H1 (cell line): Measurements from ENCODE around the gene CCR9. TPM values are rescaled to one million over a fixed set of nuclear protein-coding genes. Genes with fewer than 3 reads are reported as not detected.

Experiments
- CTCF ChIA-PET: fragments of 300-600 bp; sonication (Branson Sonifier 250); formaldehyde crosslinking; loops from one replicate; lab custom pipeline; 2021; ENCODE audit not compliant: partially characterized antibody; lab: Charles Lee
- POLR2A ChIA-PET: fragments of 300-600 bp; sonication (Branson Sonifier 250); formaldehyde crosslinking; loops from one replicate; lab custom pipeline; 2021; ENCODE audit warnings: inconsistent platforms; ENCODE audit not compliant: partially characterized antibody; lab: Charles Lee
- DNase-seq, 2 experiments: peaks; one replicate each; pipeline versions ENCODE4 v3.0.0 to v3.0.0-alpha.2; 2010 to 2022; ENCODE audit warnings: low spot score in 2 of 2, low read depth in 1 of 2, mixed read lengths in 1 of 2
- FAIRE-seq: peaks from 2 replicates; lab custom pipeline; 2011; peaks lifted over from hg19 to GRCh38; lab: Jason Lieb, UNC
- H2AFZ ChIP-seq: 2 replicates; pipeline ENCODE4 v1.8.1; 2012; ENCODE audit warnings: low read length, inconsistent platforms
- H2AK5ac ChIP-seq: 2 replicates; pipeline ENCODE4 v1.6.1; 2013; ENCODE audit warnings: low read depth, low read length
- H2BK120ac ChIP-seq: replicated peaks from 2 replicates; pipeline ENCODE3; 2013; ENCODE audit warnings: low read depth, low read length, inconsistent platforms
- H2BK12ac ChIP-seq: 2 replicates; pipeline ENCODE4 v1.6.1; 2013; ENCODE audit warnings: low read depth, low read length
- H2BK15ac ChIP-seq: 2 replicates; pipeline ENCODE4 v1.6.1; 2013; ENCODE audit warnings: low read length
- H2BK20ac ChIP-seq: 2 replicates; pipeline ENCODE4 v1.6.1; 2013; ENCODE audit warnings: low read length
- H2BK5ac ChIP-seq: 2 replicates; pipeline ENCODE4 v1.6.1; 2013; ENCODE audit warnings: low read depth, low read length
- H3K14ac ChIP-seq: 2 replicates; pipeline ENCODE4 v1.6.1; 2013; ENCODE audit warnings: inconsistent platforms; ENCODE audit not compliant: insufficient read length
- H3K18ac ChIP-seq: 2 replicates; pipeline ENCODE4 v1.6.1; 2013; ENCODE audit warnings: low read length; ENCODE audit errors: extremely low read depth
- H3K23ac ChIP-seq: 2 replicates; pipeline ENCODE4 v1.6.1; 2013; ENCODE audit warnings: inconsistent platforms; ENCODE audit not compliant: insufficient read length
- H3K23me2 ChIP-seq: 2 replicates; pipeline ENCODE4 v1.6.1; 2013; ENCODE audit warnings: low read depth, low read length
- H3K27ac ChIP-seq: 2 replicates; pipeline ENCODE4 v1.6.1; 2011; ENCODE audit warnings: low read depth, low read length, inconsistent platforms
- H3K27me3 ChIP-seq, 4 experiments: replicated peaks in 1 of 4; 1 replicate in 1 of 4; 2 replicates in 3 of 4; pipeline versions ENCODE4 v1.6.1 to v1.8.1; 2011 to 2013; ENCODE audit warnings: low read length in 3 of 4, mild to moderate bottlenecking in 3 of 4, inconsistent platforms in 2 of 4, mixed read lengths in 2 of 4, moderate library complexity in 1 of 4; ENCODE audit not compliant: control insufficient read depth in 3 of 4, insufficient read depth in 3 of 4; ENCODE audit errors: extremely low read depth in 1 of 4
- H3K36me3 ChIP-seq, 4 experiments: 2 replicates each; pipeline versions ENCODE4 v1.6.1 to v1.8.1; 2011 to 2013; ENCODE audit warnings: mild to moderate bottlenecking in 4 of 4, low read length in 3 of 4, moderate library complexity in 2 of 4, control low read depth in 1 of 4, inconsistent platforms in 1 of 4; ENCODE audit not compliant: insufficient read depth in 4 of 4, control insufficient read depth in 2 of 4
- H3K4ac ChIP-seq: replicated peaks from 2 replicates; pipeline ENCODE3; 2013; ENCODE audit warnings: low read length, low read depth, mixed read lengths, inconsistent platforms; ENCODE audit not compliant: insufficient read length
- H3K4me1 ChIP-seq, 4 experiments: replicated peaks in 1 of 4; 1 replicate in 1 of 4; 2 replicates in 3 of 4; pipeline versions ENCODE4 v1.6.1 to v1.8.1; 2011 to 2013; ENCODE audit warnings: low read length in 3 of 4, inconsistent platforms in 2 of 4, mixed read lengths in 1 of 4; ENCODE audit not compliant: insufficient read depth in 4 of 4, control insufficient read depth in 3 of 4
- H3K4me2 ChIP-seq, 2 experiments: 2 replicates each; pipeline versions ENCODE4 v1.6.1 to v1.8.1; 2011 to 2013; ENCODE audit warnings: low read depth in 2 of 2, low read length in 2 of 2, control low read depth in 1 of 2, inconsistent platforms in 1 of 2, mild to moderate bottlenecking in 1 of 2; ENCODE audit not compliant: insufficient read depth in 1 of 2
- H3K4me3 ChIP-seq, 4 experiments: fragments of 200-600, 300-600 bp in 1 of 4; sonication (generic), shearing (Covaris generic), sonication (Bioruptor Twin) in 1 of 4; 2 replicates each; pipeline versions ENCODE4 v1.5.1 to v1.8.1; 2011 to 2016; ENCODE audit warnings: low read length in 4 of 4, low read depth in 3 of 4, control low read depth in 2 of 4, inconsistent platforms in 2 of 4, mild to moderate bottlenecking in 2 of 4, mixed read lengths in 1 of 4, moderate library complexity in 1 of 4; ENCODE audit not compliant: insufficient read depth in 2 of 4; ENCODE audit errors: extremely low read depth in 1 of 4
- H3K56ac ChIP-seq: replicated peaks from 2 replicates; pipeline ENCODE3; 2013; ENCODE audit warnings: low read depth, mild to moderate bottlenecking, mixed read lengths, low read length, inconsistent platforms; ENCODE audit not compliant: insufficient read length
- H3K79me1 ChIP-seq: 2 replicates; pipeline ENCODE4 v1.6.1; 2013; ENCODE audit warnings: low read depth, low read length, control low read depth
- H3K79me2 ChIP-seq, 2 experiments: 2 replicates each; pipeline versions ENCODE4 v1.6.1 to v1.8.1; 2012 to 2013; ENCODE audit warnings: low read length in 2 of 2, mild to moderate bottlenecking in 2 of 2, inconsistent platforms in 1 of 2; ENCODE audit not compliant: insufficient read depth in 2 of 2, control insufficient read depth in 1 of 2
- H3K9ac ChIP-seq, 4 experiments: replicated peaks in 1 of 4; 1 replicate in 1 of 4; 2 replicates in 3 of 4; pipeline versions ENCODE4 v1.6.1 to v1.8.1; 2011 to 2013; ENCODE audit warnings: low read depth in 3 of 4, low read length in 3 of 4, control low read depth in 2 of 4, mild to moderate bottlenecking in 2 of 4, moderate library complexity in 2 of 4, inconsistent platforms in 1 of 4; ENCODE audit errors: extremely low read depth in 1 of 4
- H3K9me3 ChIP-seq, 2 experiments: 2 replicates each; pipeline versions ENCODE4 v1.6.1 to v1.8.1; 2012 to 2013; ENCODE audit warnings: mild to moderate bottlenecking in 2 of 2, moderate library complexity in 2 of 2, control low read depth in 1 of 2, inconsistent platforms in 1 of 2, low read depth in 1 of 2, low read length in 1 of 2, mixed read lengths in 1 of 2; ENCODE audit not compliant: insufficient read depth in 2 of 2
- H4K20me1 ChIP-seq, 2 experiments: replicated peaks in 1 of 2; 2 replicates each; pipeline versions ENCODE3 to v1.8.1; 2011 to 2013; ENCODE audit warnings: inconsistent platforms in 2 of 2, low read length in 2 of 2, mild to moderate bottlenecking in 1 of 2; ENCODE audit not compliant: insufficient read depth in 2 of 2, control insufficient read depth in 1 of 2
- H4K5ac ChIP-seq: 2 replicates; pipeline ENCODE4 v1.6.1; 2013; ENCODE audit warnings: low read length, low read depth, mixed read lengths, inconsistent platforms; ENCODE audit not compliant: insufficient read length
- H4K8ac ChIP-seq: 2 replicates; pipeline ENCODE4 v1.8.0; 2013; ENCODE audit warnings: mild to moderate bottlenecking, moderate library complexity, low read length, inconsistent platforms; ENCODE audit not compliant: insufficient read depth; ENCODE audit errors: extremely low read depth
- H4K91ac ChIP-seq: replicated peaks from 2 replicates; pipeline ENCODE3; 2013; ENCODE audit warnings: low read length, mixed read lengths, inconsistent platforms; ENCODE audit not compliant: insufficient read length
- RNF2 ChIP-seq: fragments of 200-900, 300-1000 bp; sonication (generic); IDR thresholded peaks from 2 replicates; pipeline ENCODE4 v1.7.1; 2016; ENCODE audit warnings: borderline replicate concordance, low read depth, mild to moderate bottlenecking, antibody characterized with exemption, low read length; ENCODE audit not compliant: poor library complexity, severe bottlenecking; ENCODE audit errors: missing control alignments
- SP4 ChIP-seq: IDR thresholded peaks from 2 replicates; pipeline ENCODE4 v1.6.1; 2012; ENCODE audit warnings: low read length, inconsistent platforms
- WGBS, 2 experiments: shearing (Covaris generic) in 1 of 2; methylation state at CpG; one replicate each; pipeline versions ENCODE4 v1.1.6 to v1.1.7; 2013 to 2015; ENCODE audit warnings: low lambda C conversion rate in 2 of 2, mixed read lengths in 2 of 2, inconsistent platforms in 1 of 2, low coverage in 1 of 2, missing lambda C conversion rate in 1 of 2; ENCODE audit not compliant: insufficient replicate concordance in 2 of 2, insufficient coverage in 1 of 2, insufficient read length in 1 of 2; ENCODE audit errors: extremely low coverage in 1 of 2, missing lambda C conversion rate in 1 of 2; 5-methylcytosine and 5-hydroxymethylcytosine counted together
- polyA plus RNA-seq, 7 experiments: library from polyadenylated mRNA; depleted of rRNA in 3 of 7; stranded (reverse) in 5 of 7; unstranded in 2 of 7; fragments of >200 nt in 5 of 7; fragments of 200-250 nt in 2 of 7; gene quantifications; 1 replicate in 5 of 7; 2 replicates in 1 of 7; 4 replicates in 1 of 7; pipeline versions ENCODE4 v1.2.1 to v1.2.3, GENCODE V29; 2011 to 2013; ENCODE audit warnings: missing spikeins in 2 of 7, mixed read lengths in 2 of 7
- total RNA-seq: library from RNA; stranded (reverse); fragmentation: NEBNext Ultra II Directional; extraction: Animal tissue kit (Norgen Biotek cat#: 25700); gene quantifications from 2 replicates; pipeline ENCODE4 v1.2.1, GENCODE V29; 2021

Gene CCR9
- total and polyA plus RNA-seq, 2 of the 8 experiments (the other 6 are each of a cell fraction or from before 2014, with no cell fraction given), result not detected

- no peak overlapping the region for H3K14ac ChIP-seq
- no peak overlapping the region for H4K5ac ChIP-seq
- H2BK120ac ChIP-seq, result no peak overlapping the region
- H2BK5ac ChIP-seq, result no peak overlapping the region
- H3K56ac ChIP-seq, result no peak overlapping the region
- H3K27me3 ChIP-seq, result peaks cover 0 to 8% (median 1%) of the 10 kb centered on the region in 4 experiments; a peak in 3 of 7 replicates
- no peak overlapping the region for H2AK5ac ChIP-seq
- peaks cover 8% of the 10 kb centered on the region; the same call in 1 of the 2 replicates for H3K23me2 ChIP-seq
- no peak overlapping the region for H3K4me2 ChIP-seq
- no peak overlapping the region for H2BK12ac ChIP-seq
- 60% methylated on average over 1 of the region's 1 CpG; no CpG with 5 or more reads in 1 of the 2 experiments for WGBS, 2 experiments
- H3K4me3 ChIP-seq, result no peak overlapping the region
- no peak overlapping the region for H3K23ac ChIP-seq
- no peaks in the 10 kb centered on the region for H3K79me1 ChIP-seq
- H3K9me3 ChIP-seq, result no peaks in the 10 kb centered on the region
- no peaks in the 10 kb centered on the region; a peak in 2 of 8 replicates for H3K36me3 ChIP-seq
- H4K8ac ChIP-seq, result no peak overlapping the region
- H3K27ac ChIP-seq, result no peak overlapping the region
- H2AFZ ChIP-seq, result no peak overlapping the region
- POLR2A ChIA-PET, result no interaction called here
- no peak for TF ChIP-seq SP4
- no peak for TF ChIP-seq RNF2
- no peaks in the 10 kb centered on the region for H3K79me2 ChIP-seq
- no peak overlapping the region for H3K4ac ChIP-seq
- no peak overlapping the region for H3K9ac ChIP-seq
- H2BK15ac ChIP-seq, result no peak overlapping the region
- CTCF ChIA-PET, result no interaction called here
- no peak overlapping the region for H3K18ac ChIP-seq
- H4K91ac ChIP-seq, result no peak overlapping the region
- DNase-seq (no peak), FAIRE-seq (no peak)
- H2BK20ac ChIP-seq, result no peak overlapping the region
- no peaks in the 10 kb centered on the region for H4K20me1 ChIP-seq
- peaks cover 0 to 3% (median 2%) of the 10 kb centered on the region in 4 experiments; a peak in 3 of 7 replicates for H3K4me1 ChIP-seq
These were observed 47.9 kb upstream of the CCR9 start for GRCh38 chr3:45838466-45838865.
